Measurements from ENCODE around the gene NQO2.
"Not testable (repeated sequence)": the region's sequence is repeated elsewhere in the genome, so short reads cannot be mapped to it uniquely, and the experiment has no call there.

NQO2 gene

DNA sequence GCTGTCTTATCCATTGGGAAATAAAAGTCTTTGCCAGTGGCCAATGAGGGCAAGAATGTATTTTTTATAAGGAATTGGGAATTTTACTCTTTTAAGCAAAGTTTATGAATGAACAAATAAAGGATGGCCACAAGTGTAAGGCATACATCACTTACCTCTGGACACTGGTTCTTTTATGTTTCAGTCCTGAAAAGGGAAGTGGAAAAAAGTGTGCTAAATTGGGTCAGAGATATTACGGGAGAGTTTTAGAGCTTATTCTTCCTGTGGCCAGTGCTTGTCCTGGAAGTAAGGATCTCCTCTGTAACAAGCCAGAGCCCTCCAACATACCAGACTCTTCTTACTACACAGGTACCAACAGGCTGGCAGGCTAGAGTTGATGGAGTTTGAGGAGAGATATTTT, 46.1 kb downstream of the NQO2 start:
- no peak for DNase-seq

GRCh38 chr6:3046295-3046694, 46.6 kb downstream of the NQO2 start:
- no peak for DNase-seq

DNA sequence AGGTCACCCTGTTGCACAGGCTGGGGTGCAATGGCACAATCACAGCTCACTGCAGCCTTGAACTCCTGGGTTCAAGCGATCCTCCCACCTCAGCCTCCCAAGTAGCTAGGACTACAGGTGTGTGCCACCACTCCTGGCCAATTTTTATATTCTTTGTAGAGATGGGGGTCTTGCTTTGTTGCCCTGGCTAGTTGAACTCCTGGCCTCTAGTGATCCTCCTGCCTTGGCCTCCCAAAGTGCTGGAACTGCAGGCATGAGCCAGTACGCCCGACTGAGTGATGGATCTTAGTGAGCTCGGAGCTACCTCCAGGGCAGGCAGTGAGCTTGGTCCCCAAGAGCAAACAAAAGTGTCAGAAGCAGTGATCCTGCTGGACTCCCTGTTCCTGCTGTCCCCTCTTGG, 48.3 kb downstream of the NQO2 start:
- not testable (repeated sequence) for DNase-seq

GRCh38 chr6:3052481-3053230, 53.0 kb downstream of the NQO2 start:
- no peak for DNase-seq

DNA sequence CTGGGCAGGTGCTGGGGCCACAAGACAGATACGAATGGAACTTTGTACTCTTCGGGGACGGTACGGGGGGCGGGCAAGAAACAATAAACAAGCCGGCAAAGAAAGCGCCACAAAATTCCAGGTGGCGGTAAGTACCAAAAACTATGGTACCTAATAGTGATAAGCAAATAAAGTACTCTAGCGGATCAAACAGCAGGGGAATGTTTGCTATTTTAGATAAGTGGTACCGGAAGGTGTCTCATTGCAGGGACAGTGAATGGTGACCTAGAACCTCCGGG, 53.5 kb downstream of the NQO2 start:
- DNase-seq: no peak

GRCh38 chr6:3054229-3055157, 54.8 kb downstream of the NQO2 start:
- DNase-seq: not testable (repeated sequence)

- not testable (repeated sequence) for DNase-seq
Measured at GRCh38 chr6:3055158-3055499, 55.4 kb downstream of the NQO2 start.

GRCh38 chr6:3057063-3057770, 57.5 kb downstream of the NQO2 start:
- no peak for DNase-seq

GRCh38 chr6:3058957-3059356, 59.3 kb downstream of the NQO2 start:
- DNase-seq: no peak

DNA sequence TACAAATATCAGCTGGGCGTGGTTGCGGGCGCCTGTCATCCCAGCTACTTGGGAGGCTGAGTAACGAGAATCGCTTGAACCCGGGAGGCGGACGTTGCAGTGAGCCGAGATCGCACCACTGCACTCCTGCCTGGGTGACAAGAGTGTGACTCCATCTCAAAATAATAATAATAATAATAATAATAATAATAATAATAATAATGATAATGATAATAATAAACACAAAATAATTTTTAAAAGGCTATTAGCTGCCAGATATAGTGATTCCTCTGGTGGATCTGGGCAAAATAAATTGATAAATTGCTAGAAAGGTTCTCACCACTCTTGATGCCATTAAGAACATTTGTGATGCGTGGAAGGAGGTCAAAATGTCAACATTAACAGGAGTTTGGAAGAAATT, 60.4 kb downstream of the NQO2 start:
- DNase-seq: not testable (repeated sequence)

- peak; percentile 41 for DNase-seq
Measured at GRCh38 chr6:3061501-3061941, 61.8 kb downstream of the NQO2 start.

DNA sequence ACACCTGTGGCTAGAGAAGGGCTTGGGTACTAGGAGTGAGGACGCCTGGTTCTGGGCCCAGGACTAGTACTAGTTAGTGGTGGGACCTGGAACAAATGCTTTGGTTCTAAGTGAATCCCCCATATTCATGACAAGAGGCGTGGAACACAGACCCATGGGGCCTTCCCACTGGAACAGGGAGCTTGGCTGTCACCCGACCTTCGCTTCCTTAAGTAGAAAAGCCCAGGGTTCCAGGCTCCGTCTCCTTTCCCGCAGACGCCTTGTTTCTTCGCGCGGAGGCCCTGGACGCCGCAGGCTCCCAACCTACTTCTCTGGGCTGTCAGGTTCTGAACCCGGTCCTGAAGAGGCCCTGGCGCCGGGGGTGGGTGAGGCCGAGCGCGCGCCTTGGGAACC, 63.6 kb downstream of the NQO2 start:
- not testable (repeated sequence) for DNase-seq

GRCh38 chr6:3063733-3064700, 64.3 kb downstream of the NQO2 start:
- DNase-seq: peak; percentile 91

DNA sequence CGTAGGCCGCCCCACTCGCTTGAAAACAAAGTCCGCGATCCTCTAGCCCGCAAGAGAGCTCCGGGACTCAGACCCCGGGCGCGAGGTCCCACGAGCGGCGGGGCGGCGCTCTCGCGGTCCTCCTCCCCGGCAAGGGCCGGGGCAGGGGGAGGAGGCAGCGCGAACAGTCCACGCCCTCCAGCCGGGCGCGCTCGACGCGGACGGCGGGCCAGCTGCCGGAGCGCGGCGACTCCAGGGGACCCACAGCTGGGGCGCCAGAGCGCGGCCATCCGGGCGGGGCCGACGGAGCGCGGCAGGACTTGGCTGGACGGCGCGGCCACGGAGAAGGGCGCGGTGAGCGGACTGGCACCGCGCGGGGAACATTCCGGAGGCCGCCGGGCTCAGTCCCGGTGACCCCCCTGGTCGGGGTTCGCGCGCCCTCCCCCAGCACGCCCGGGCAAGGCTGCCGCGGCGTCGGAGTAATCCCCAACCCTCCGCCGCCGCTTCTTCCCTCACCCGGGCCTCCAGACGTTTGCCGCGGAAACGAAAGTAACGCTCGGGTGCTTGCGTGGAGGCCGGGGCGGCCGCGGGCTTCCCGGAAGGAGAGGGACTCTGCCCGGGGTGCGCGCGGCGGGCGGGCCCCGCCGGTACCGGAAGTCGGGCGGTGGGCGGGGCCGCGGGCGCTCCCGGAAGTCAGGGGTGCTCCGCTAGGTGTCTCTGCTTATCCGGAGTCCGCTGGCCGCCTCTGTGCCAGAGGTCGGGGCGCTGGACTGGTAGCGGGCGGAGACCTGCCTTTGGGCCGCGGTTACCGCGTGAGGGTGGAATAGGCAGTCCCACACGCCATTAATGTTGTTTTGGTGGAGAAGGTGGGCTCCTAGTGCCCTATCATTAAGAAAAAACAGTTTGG, 68.9 kb downstream of the NQO2 start, which contains the start of gene RIPK1:
TSS of gene RIPK1 (plus strand) at position 166 of the 886 bp plus-strand sequence. CDS start 8,330 bp downstream, outside the sequence.
- DNase-seq: peak; percentile 94
